Stimulated activated naive CD8-positive, alpha-beta T cell treated with anti-CD3 and anti-CD28 coated beads, Interleukin-15, Interleukin-2, amounts not matched to agents 100 U/mL and 50 U/mL, for 24 hours (primary cell): ENCODE measurements around the gene FOXJ2.
"Not testable (repeated sequence)": the region's sequence is repeated elsewhere in the genome, so short reads cannot be mapped to it uniquely, and the experiment has no call there.

Source experiments
- ATAC-seq: fragments of 150-1000 bp; cut with Tn5 transposase; one replicate; pipeline ENCODE4 v1.10.0; 2021
- DNase-seq: peaks from one replicate; pipeline ENCODE4 v3.0.0; 2021

Gene FOXJ2

DNA sequence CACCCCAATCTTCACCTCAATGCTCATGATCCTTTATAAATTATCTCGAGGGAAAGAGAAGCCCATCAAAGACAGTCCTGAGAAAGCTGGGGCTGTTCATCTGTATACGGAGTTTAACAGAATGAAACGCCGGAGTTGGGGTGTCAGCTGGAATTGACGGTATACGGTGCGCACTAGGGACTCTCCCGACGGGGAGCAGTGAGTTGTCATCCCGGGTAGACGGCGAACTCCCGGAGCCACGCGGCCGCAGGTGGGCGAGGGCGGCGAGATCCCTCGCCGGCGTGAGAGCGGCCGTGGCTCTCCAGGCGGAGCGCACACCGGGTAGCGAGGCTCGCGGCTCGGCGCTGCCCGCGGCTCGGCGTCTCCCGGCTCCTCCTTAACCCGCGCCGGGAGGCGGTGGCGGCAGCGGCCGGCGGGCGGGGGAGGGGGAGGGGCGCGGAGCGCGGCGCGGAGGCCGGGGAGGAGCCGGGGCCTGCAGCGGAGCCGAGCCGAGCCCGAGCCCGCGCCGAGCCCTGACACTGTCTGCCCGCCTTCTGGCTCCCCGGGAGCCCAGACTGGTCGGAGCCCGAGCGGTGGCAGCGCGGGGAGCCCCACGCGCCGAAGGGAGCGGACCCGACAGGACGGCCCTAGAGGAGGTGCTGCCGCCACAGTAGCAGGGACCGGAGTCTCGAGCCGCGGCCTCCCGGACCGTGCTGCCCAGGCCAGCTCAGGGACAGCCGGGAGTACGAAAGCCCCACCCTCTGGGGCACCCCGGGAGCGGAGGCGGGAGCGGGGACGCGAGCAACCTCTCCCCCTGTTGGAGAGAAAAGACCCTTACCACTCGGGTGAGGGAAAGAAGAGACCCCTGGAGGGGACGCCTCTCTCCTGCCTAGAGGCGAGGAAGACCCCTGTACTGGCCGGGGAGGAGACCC is at the start of gene FOXJ2:
FOXJ2 (plus strand) TSS at position 475 of the 911 bp plus-strand sequence. CDS start 7,117 bp downstream, outside the sequence.
- DNase-seq (peak; percentile 81), ATAC-seq (peak; percentile 85)

DNA sequence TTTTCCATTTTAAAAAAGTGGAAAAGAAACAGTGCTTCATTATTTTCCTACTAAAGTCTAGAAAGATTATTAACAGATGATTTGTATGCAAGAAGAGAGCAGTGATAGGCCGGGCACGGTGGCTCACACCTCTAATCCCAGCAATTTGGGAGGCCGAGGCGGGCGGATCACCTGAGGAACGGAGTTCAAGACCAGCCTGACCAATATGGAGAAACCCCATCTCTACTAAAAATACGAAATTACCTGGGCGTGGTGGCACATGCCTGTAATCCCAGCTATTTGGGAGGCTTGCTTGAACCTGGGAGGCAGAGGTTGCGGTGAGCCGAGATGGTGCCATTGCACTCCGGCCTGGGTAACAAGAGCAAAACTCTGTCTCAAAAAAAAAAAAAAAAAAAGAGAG is 49.5 kb upstream of the FOXJ2 start:
- DNase-seq, ATAC-seq: not testable (repeated sequence)

DNA sequence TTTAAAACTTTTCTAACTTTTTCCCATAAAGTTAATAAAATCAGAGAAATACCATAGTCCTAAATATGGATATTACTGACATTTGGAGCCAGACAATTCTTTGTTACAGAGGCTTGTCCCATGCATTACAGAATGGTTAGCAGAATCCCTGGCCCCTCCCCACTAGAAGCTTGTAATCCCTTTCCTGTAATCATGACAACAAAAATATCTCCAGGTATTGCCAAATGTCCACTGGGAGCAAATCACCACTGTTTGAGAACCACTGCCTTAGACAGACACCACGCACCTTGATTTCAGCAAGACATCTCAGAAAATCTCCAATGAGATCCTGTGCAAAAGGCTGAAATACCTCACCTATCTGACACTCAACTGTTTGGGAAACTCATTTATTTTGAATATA is 49.1 kb upstream of the FOXJ2 start:
- ATAC-seq, DNase-seq: not testable (repeated sequence)

DNA sequence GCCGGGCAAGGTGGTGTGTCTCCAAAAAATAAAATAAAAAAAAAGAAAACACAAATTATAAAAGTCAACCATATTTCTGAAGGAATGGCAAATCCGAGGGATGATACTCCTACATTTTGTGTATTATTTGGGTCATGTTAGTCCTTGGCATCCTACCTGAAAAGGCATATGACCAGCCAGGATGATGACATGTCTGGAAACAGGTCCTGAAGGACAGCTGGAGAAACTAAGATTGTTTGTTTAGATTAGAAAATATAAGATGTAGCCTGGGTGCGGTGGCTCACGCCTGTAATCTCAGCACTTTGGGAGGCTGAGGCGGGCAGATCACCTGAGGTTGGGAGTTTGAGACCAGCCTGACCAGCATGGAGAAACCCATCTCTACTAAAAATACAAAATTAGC is 47.6 kb upstream of the FOXJ2 start:
- DNase-seq (no peak), ATAC-seq (no peak)

DNA sequence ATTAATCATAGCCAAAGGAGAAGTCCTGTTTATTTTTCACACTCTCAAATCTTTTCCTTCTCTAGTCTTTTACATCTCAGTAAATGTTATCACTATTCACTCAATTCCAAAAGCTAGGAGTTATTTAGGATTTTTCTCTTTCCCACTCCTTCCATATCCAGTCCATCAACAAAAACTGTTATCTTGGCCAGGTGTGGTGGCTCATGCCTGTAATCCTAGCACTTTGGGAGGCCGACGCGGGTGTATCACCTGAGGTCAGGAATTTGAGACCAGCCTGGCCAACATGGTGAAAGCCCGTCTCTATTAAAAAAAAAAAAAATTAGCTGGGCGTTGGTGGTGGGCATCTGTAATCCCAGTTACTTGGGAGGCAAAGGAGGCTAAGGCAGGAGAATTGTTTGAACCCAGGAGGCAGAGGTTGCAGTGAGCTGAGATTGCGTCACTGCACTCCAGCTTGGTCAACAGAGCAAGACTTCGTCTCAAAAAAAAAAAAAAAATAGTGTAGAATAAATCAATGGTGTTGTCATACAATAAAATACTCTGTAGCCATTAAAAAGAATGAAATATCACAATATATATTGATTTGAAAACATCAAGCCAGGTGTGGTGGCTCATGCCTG is 46.6 kb upstream of the FOXJ2 start:
- DNase-seq (no peak), ATAC-seq (no peak)

DNA sequence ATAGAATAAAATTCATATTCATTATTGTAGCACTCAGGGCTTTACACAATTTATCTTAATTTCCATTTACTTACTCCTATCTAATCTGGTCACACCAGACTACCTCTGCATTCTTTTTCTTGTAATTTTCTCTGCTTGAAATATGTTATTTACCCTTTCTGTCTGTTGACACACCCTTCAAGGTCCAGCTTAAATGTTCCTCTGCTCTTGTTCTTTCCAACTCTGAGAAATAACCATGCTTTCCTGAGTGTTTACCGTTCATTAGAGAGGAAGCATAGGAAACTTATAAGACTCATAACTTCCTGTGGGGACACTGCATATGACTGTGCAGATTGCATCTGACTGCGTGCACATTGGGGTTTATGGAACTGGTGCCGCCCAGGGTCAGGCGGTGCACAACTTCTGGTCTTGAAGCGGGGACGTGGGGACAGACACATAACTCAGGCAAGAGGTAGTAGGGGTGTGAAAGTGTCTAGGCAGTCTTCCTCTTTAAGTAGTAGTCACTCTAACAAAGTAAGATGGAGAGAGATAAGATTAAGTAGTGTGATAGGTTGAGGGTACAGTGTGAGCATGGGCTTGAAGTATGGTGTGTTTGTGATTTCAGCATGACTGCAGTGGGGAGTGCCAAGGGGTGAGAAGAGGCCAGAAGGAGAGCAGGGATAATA is 42.6 kb upstream of the FOXJ2 start:
- ATAC-seq, result peak; percentile 99
- peak; percentile 86 for DNase-seq

DNA sequence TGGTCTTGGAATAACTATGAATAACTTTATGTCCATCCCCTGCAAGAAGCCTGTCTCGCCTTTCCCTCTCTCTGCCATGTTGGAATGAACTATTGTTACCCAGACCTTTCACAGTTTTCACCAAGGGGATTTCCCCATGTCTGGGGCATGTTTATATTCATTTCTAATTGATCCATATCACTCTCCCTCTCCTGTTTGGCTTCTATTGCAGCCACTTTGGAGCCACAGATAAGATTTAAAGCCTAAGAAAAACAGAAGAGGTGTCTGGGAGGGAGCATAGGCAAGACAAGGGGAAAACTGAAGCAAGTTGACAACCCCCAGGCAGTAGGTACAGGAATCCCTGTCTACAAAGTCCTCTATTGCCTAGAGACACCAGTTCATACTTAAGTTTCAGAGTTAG is 41.0 kb upstream of the FOXJ2 start:
- DNase-seq, result no peak
- ATAC-seq, result no peak

DNA sequence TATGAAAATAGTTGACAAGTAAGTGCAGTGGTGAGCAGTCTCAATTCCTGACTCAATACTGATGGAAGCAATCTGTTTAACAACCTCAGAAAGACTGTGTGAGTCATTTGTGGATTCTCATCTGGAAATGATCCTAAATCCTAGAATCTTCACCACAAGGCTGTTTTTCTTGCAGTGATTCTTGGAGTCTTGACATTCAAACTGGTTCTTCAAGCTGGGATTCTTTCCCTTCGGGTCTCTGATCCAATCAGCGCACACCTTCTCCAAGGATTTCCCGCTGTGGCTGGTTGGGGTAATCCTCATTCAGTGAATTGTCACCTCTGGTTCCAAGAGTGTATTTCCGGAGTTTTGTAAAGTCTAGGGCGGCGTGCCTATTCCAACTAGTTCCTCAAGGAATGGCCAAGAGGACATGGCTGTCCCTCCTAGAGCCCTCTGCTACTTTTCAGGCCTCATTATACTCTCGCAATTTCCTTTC is 37.7 kb upstream of the FOXJ2 start:
- no peak for DNase-seq
- no peak for ATAC-seq

DNA sequence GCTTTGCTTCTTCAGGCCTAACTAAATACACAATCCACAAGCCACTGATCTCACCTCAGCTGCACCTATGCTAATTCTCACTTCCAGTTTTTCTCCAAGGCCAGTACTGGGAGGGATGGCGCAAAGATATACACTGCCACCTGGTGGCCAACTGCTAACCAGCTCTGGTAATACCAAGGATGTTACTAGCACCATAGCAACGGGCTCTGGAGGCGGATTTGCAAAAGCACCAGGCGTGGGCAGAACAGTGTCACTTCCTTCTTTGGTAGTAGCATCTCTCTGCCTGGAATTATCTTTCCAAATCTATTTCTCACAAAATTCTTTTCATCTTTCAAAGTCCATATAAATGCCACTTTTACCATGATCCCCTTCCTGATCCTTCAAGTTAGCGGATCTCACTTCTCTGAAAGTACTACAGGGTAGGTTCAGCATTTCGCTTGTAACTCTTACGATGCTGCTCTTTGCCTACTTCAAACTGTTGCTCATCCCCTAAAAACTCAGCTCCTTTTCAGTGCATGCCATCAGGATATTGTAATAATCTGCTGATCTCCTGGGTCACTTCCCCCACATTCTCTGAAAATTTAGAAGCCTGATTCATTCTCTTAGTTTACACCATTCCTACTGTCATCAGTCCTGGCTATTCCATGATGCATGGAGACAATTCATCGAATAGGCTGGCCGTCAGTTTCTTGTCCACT is 37.1 kb upstream of the FOXJ2 start:
- peak; percentile 84 for DNase-seq
- peak; percentile 98 for ATAC-seq

DNA sequence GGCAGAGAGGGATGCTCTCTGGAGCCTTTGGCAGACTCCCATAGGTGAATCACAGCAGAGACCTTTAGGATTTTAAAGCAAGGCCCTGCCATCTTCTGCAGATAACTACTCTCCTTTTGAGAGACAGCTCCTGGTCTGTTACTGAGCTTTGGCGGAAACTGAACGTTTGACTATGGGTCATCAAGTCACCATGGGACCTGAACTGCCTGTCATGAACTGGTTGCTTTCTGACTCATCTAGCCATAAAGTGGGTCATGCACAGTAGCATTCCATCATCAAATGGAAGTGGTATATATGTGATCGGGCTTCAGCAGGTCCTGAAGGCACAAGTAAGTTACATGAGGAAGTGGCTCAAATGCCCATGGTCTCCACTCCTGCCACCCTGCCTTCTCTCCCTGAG is 31.7 kb upstream of the FOXJ2 start:
- DNase-seq, ATAC-seq: not testable (repeated sequence)

DNA sequence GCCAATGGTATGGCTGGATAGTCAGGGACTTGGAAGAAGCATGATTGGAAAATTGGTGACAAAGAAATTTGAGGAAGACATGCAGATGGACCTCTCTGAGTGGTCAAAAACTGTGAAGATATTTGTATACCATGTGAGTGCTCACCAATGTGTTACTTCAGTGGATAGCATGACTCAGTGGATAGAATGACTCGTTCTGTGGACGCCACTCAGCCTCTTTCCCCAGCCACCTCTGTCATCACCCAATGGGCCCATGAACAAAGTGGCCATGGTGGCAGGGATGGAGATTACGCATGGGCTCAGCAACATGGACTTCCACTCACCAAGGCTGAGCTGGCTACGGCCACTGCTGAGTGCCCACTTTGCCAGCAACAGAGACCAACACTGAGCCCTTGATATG is 31.0 kb upstream of the FOXJ2 start:
- peak; percentile 80 for ATAC-seq

DNA sequence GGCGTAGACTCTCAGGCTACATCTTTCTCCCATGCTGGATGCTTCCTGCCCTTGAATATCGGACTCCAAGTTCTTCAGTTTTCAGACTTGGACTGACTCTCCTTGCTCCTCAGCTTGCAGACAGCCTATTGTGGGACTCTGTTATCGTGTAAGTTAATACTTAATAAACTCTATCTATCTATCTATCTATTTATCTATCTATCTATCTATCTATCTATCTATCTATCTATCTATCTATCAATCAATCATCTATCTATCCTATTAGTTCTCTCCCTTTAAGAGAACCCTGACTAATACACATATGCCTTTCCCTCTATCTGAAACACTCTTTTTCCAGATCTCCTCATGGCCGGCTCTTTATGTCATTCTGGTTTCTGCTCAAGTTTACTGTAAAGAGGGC is 27.6 kb upstream of the FOXJ2 start:
- ATAC-seq, DNase-seq: not testable (repeated sequence)

More for the DNA sequence above, 31.0 kb upstream of the FOXJ2 start:
- DNase-seq, result not testable (repeated sequence)

DNA sequence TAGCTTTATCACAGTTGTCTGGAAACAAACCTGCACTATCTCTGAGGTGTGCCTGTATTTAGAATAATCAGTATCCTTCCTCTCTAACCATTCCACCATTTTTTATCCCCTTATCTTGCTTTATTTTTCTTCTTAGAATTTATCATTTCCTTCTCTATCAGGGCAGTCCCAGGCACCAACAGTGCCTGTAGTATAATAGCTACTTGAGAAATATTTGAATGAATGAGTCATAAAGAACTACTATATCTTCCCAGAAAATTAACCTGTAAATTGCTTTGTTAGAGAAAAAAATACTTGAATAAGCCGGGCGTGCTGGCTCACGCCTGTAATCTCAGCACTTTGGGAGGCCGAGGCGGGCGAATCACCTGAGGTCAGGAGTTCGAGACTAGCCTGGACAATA is 21.2 kb upstream of the FOXJ2 start:
- DNase-seq, result no peak
- no peak for ATAC-seq

DNA sequence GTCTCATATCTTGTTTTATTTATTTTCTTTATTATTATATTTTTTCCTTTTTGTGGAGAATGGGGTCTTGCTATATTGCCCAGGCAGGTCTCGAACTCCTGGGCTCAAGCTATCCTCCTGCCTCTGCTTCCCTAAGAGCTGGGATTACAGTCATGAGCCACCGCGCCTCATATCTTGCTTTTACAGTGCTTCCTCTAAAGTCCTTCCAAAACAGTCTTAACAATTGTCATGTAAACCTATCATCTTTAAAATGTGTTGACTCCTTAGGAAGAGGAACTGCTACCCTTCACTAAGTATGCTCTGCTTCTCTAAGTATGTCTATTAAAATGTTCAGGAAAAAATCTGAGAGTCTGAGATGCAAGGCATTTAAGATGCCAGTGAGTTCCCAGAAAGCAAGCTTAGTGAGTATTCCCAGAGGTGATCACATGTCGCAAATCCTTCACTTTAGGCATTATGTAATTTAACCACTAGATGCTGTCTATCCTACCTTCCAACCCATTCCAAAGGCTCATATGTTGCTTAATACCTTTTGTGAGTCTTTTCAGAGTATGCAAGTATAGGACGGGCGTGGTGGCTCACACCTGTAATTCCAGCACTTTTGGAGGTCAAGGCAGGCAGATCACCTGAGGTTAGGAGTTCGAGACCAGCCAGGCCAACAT is 19.7 kb upstream of the FOXJ2 start:
- no peak for ATAC-seq
- no peak for DNase-seq

DNA sequence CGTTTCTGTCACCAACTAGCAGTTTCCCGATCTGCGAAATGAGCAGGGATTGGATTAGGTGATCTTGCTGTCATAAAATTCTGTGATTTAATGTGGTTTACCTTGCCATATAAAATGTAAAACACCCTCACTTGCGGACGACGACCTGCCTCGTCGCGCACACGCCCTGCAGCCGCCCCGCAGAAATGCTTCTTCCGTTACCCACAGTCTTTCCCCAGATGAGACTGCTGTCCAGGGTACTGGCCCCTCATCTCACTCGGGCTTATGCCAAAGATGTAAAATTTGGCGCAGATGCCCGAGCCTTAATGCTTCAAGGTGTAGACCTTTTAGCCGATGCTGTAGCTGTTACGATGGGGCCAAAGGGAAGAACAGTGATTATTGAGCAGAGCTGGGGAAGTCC is 17.7 kb upstream of the FOXJ2 start:
- no peak for ATAC-seq
- no peak for DNase-seq

DNA sequence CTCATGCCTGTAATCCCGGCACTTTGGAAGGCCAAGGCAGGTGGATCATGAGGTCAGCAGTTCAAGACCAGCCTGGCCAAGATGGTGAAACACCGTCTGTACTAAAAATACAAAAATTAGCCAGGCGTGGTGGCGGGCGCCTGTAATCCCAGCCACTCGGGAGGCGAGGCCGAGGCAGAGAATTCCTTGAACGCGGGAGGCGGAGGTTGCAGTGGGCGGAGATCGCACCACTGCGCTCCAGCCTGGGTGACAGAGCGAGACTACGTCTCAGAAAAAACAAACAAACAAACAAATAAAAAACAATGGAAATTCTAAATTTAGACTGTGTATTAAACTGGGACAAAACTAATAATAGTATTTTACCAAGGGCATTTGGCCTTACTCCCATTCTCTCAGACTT is 14.3 kb upstream of the FOXJ2 start:
- not testable (repeated sequence) for ATAC-seq, DNase-seq

DNA sequence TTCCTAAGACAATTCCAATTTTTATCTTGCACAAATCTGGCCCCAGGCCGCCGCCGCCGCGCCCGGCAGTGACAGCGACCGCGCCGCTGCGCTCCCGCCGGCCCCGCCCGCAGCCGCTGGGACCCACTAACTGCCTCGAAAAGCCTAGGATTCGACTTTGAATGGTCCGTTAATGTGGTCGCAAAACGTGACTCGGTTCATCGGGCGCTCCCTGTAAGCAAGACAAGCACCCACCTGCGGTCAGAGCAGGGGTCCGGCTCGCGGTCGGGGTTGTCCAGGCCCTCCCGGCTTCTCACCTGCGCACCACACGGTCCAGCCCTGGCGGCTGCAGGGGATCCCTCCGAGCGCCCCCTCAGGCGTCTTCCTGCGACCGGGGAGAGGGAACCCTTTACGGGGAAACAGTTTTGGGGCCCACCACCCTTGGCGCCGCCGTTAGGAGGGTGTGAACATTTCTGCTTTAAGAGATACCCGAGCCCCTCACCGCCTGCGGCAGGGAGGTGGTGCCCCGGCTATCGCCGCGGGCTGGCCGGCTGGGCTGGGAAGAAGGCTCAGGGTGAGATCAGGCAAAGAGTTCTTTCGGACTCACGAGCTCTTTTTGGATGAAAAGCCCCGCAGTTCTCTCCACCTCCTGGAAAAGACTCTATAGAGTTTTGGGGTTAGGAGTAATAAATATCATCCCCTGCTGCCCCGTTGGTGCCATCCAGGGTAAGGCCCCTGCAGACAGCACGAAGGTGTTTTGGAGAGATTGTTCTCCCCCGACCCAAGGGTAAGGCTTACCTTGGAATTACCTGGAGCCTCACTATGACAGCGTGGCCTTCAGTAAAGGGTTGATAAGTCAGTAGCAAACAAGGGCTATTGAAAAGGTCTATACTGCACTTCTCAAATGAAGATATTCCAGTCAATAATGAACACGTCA is 13.6 kb upstream of the FOXJ2 start:
- peak; percentile 51 for DNase-seq
- peak; percentile 90 for ATAC-seq

DNA sequence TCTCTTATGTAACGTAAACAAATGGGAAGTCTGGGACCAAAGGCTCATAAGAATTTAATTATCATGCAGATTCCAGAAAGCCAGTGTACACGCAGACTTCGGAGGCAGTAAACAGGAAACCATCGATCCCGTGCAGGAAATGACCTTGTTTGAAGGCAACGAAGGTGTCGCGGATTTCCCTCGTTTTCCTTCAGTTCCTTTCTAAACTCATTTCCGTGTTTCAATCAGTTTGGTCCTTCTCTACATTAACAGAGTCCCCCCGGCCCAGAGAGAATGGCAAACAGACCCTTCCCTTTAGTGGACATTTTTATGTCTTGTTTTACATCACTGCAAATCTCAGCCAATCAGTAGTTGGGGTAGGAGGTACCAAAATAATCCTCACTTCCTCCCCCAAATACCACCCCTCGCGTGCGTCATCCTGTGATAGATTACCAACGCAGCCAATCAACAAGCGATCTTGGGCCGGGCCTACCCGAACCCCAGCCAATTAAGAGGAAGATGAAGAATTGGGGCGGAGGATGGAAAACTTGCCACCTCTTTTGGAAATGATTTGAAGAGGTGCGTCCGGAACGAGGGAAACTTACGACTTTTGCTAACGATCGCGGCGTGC is 6.1 kb upstream of the FOXJ2 start:
- ATAC-seq, result peak; percentile 97
- DNase-seq, result peak; percentile 94

DNA sequence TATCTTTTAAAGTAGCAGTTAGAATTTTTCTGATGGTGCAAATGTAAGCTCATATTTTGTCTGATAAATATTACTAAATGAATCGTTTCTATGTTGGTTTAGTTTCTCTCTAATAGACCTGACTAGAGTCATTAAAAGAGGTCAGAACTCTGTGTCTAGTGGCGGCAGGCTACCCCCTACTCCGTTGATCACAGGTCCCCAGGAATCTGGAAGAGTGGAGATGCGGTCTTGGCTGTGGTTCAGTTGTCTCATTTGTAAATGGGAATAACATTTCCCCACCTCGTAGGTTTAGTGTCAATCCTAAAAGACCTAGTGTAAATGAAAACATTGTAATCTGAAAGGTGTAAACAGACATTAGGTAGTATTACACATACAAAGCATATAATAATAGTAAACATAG is 4.7 kb upstream of the FOXJ2 start:
- DNase-seq, result no peak
- ATAC-seq, result no peak

DNA sequence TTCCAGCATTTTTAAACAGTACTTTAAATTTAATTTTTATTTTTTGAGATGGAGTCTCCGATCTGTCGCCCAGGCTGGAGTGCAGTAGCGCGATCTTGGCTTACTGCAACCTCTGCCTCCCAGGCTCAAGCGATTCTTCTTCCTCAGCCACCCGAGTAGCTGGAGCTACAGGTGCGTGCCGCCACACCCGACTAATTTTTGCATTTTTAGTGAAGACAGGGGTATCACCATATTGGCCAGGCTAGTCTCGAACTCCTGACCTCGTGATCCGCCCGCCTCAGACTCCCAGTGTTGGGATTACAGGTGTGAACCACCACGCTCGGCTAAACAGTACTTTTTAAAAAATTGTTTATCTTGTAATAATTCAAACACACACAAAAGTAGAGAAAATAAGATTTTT is 4.2 kb upstream of the FOXJ2 start:
- no peak for DNase-seq
- ATAC-seq, result no peak
